GM10847 (cell line): ENCODE results near the gene SAFB2.

Experiments used
- POLR2A ChIP-seq: IDR thresholded peaks from 2 replicates; pipeline ENCODE4 v1.6.1; 2011; ENCODE audit not compliant: insufficient read length; ENCODE audit errors: extremely low read depth

The SAFB2 gene

DNA sequence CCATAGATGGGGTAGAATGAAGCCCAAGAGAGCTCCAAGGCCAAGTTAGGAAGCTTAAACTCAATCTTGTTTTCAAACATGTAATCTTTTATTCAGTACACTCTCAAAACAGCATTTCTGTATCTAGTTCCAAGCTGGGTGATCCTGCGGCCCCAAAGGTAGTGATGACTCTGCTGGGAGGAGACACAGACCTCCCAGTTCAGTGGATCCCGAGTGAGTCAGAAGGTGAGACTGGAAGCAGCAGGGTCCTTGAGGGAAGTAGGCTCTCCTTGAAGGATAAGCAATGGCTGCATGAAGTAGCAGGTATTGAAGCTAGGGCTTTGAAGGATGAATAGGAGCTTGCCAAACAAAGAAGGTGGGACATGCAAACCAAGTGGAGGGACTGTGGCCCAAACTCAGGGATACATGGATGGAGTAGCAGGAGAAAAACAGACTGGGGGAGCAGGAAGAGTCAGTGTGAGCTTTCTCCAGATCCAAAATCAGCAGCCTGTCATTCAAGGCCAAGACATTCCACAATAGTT is 64.4 kb downstream of the SAFB2 start:
- no peak for TF ChIP-seq POLR2A

GRCh38 chr19:5557691-5558090 is 64.9 kb downstream of the SAFB2 start:
- TF ChIP-seq POLR2A: no peak

- TF ChIP-seq POLR2A: no peak
Observed at GRCh38 chr19:5554828-5555227, 67.7 kb downstream of the SAFB2 start.

GRCh38 chr19:5553892-5554291 is 68.7 kb downstream of the SAFB2 start:
- no peak for TF ChIP-seq POLR2A

DNA sequence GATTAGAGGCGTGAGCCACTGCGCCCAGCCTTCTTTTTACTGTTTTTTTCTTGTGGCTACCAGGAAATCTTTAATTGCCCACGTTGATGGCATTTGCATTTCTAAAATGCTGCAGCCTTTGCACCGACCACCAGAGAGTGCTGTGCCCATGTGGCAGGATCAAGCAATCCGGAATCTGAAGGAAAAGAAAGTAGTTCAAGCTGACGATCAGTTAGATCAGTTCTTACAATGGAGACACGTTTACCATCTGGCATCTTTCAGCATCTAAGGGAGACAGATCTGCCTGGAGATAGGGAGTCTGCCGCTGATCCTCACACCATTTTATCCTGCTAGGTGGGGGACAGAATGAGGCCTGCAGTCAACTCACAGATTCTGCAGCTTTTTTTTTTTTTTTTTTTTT is 74.7 kb downstream of the SAFB2 start:
- no peak for TF ChIP-seq POLR2A

GRCh38 chr19:5545984-5546383 is 76.6 kb downstream of the SAFB2 start:
- TF ChIP-seq POLR2A: no peak

DNA sequence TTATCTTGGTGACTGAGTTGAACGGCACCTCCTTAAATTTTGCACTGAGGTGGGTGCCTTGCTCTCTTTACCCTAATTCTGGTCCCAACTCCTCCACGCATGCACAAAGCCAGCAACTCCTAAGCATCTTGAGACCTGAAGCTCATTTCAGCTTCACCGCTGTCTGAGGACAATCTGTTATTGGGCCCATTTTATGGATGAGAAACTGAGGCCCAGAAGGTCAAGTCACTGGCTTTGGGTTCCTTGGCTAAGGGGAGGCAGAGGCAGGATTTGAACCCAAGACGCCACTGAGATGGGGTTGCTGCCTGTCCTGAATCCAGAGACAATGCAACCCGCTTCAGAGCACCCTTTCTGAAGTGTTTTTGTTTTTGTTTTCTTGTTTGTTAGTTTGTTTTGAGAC is 77.5 kb downstream of the SAFB2 start:
- TF ChIP-seq POLR2A: no peak

DNA sequence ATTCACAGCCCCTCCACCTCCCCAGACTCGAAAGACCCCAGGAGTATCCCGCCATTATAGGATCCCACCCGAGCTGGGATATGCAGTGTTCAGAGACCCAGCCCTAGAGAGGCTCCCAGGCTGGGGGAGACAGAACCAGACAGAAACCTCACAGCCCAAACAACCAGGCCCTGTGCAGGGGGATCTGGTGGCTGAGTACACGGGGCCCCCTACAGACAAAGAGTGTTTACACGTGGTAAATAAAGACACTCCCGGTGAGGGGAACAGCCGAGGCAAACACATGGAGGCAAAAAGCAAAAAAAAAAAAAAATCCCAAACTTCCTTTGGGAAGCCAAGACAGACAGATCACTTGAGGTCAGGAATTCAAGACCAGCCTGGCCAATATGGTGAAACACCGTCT is 79.9 kb downstream of the SAFB2 start:
- no peak for TF ChIP-seq POLR2A

GRCh38 chr19:5541456-5541855 is 81.1 kb downstream of the SAFB2 start:
- TF ChIP-seq POLR2A: no peak

GRCh38 chr19:5540208-5540607 is 82.4 kb downstream of the SAFB2 start:
- no peak for TF ChIP-seq POLR2A

- no peak for TF ChIP-seq POLR2A
Observed at GRCh38 chr19:5537870-5538269, 84.7 kb downstream of the SAFB2 start.
